Measurements from ENCODE around the gene AP4B1. TPM values are rescaled to one million over a fixed set of nuclear protein-coding genes. Genes with fewer than 3 reads are reported as not detected.

The AP4B1 gene
- total RNA-seq, 3 donors from 2014 or later: 32.2 to 36.3 (median 32.3) TPM

DNA sequence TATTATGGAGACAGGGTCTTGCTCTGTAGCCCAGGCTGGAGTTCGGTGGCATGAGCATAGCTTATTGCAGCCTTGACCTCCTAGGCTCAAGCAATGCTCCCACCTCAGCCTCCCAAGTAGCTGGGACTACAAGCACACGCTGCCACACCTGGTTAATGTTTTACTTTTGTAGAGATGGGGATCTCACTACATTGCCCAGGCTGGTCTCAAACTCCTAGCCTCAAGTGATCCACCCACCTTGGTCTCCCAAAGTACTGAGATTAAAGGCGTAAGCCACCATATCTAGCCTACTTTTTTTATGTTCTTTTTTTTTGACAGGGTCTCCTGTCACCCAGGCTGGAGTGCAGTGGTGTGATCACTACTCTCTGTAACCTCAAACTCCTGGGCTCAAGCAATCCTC lies 11.3 kb downstream of the AP4B1 start:
- Mint-ChIP-seq H3K9me3 (no peaks in the 10 kb centered on the region), H3K4me3 (no peak overlapping the region), H3K36me3 (ENCODE audit: insufficient read depth) (peaks cover 27% of the 10 kb centered on the region), H3K27me3 (ENCODE audit: low read depth) (no peaks in the 10 kb centered on the region), H3K4me1 (ENCODE audit: low read depth) (peaks cover 12% of the 10 kb centered on the region)
- ATAC-seq: no peak
- no peak for DNase-seq

DNA sequence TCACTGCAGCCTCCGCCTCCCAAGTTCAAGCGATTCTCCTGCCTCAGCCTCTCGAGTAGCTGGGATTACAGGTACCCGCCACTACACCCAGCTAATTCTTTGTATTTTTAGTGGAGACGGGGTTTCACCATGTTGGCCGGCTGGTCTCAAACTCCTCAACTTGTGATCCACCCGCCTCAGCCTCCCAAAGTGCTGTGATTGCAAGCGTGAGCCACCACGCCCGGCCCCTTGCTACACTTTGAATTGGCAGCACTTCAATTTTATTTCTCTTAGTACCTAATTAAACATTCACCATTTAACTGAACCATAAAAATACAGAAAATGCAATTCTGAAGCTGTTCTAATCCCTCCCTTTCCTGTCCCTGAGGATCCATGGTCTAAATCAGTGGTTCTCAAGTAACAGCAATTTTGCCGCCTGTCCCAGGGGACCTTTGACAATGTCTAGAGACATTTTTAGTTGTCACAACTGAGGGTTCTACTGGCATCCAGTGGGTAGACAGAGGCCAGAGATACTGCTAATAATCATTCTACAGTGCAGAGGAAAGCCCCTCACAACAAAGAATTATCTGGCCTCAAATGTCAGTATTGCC lies 12.9 kb downstream of the AP4B1 start:
- no peaks in the 10 kb centered on the region for H3K9me3 Mint-ChIP-seq
- no peak for ATAC-seq
- no peak for DNase-seq
- H3K27me3 Mint-ChIP-seq (ENCODE audit: low read depth): no peaks in the 10 kb centered on the region
- peaks cover 24% of the 10 kb centered on the region for H3K36me3 Mint-ChIP-seq (ENCODE audit: insufficient read depth)
- H3K4me3 Mint-ChIP-seq: no peak overlapping the region
- H3K4me1 Mint-ChIP-seq (ENCODE audit: low read depth): peaks cover 19% of the 10 kb centered on the region

DNA sequence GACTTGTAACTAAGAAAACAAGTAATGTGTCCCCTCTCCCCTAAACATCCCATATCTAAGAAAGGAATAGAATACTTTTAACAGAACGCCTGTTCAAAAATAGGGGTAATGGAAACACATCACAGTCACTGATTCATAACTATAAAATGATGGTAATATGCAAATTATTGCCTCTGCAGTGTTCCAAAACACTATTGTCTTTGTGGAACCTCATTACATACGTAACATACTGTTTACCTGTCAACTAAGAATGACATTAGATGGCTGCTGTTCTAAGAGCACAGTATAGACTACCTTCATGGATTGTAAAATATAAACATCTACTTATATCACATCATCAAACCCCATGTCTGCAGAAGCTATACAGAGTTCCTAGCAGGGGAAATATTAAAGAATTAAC lies 13.8 kb downstream of the AP4B1 start:
- DNase-seq: no peak
- no peaks in the 10 kb centered on the region for H3K9me3 Mint-ChIP-seq
- H3K27me3 Mint-ChIP-seq (ENCODE audit: low read depth): no peaks in the 10 kb centered on the region
- peaks cover 15% of the 10 kb centered on the region for H3K36me3 Mint-ChIP-seq (ENCODE audit: insufficient read depth)
- no peak overlapping the region for H3K4me3 Mint-ChIP-seq
- H3K4me1 Mint-ChIP-seq (ENCODE audit: low read depth): peaks cover 25% of the 10 kb centered on the region
- ATAC-seq: no peak

DNA sequence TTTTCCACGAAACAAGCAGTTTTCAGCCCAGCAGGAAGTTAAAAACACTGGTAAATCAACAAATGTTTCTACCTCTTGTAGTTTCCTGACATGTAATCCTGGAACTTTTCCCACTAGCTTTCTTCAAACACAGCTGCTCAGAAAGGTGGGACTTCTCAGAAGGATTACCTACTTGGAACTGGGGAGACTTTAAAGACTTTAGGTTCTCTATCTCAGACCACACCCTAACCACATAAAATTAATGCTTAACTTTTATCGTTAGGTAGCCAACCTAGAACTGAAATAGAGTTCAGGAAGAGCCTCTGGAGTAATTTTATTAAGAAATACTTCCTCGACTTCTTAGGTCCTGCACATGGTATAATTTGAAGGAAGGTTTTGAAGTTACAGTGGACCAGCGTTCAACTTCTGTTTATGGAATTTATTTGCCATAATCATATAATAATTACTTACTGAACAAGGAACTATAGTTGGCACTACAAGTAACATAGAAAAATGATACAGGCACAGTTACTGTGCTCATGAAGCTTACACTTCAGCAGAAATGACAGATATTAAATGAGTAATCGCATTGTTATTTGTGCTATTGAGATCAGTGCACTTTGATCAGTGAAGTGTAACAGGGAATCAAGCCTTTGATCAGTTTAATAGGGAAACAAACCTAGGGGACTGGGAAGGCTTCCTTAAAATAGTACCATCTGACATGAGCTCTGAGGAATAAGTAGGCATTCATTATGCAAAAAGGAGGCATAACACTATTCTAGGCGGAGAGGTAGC lies 17.0 kb downstream of the AP4B1 start, which contains the start of gene BCL2L15:
Gene BCL2L15, minus strand, starts transcription at position 180 of the 774 bp plus-strand sequence. CDS start 206 bp downstream, outside the sequence.
- Mint-ChIP-seq H3K9me3 (no peaks in the 10 kb centered on the region), H3K36me3 (ENCODE audit: insufficient read depth) (peaks cover 8% of the 10 kb centered on the region), H3K27me3 (ENCODE audit: low read depth) (no peaks in the 10 kb centered on the region), H3K4me1 (ENCODE audit: low read depth) (peaks cover 30% of the 10 kb centered on the region), H3K4me3 (no peak within 1 kb of the TSS)
- ATAC-seq: no peak
- DNase-seq: no peak

DNA sequence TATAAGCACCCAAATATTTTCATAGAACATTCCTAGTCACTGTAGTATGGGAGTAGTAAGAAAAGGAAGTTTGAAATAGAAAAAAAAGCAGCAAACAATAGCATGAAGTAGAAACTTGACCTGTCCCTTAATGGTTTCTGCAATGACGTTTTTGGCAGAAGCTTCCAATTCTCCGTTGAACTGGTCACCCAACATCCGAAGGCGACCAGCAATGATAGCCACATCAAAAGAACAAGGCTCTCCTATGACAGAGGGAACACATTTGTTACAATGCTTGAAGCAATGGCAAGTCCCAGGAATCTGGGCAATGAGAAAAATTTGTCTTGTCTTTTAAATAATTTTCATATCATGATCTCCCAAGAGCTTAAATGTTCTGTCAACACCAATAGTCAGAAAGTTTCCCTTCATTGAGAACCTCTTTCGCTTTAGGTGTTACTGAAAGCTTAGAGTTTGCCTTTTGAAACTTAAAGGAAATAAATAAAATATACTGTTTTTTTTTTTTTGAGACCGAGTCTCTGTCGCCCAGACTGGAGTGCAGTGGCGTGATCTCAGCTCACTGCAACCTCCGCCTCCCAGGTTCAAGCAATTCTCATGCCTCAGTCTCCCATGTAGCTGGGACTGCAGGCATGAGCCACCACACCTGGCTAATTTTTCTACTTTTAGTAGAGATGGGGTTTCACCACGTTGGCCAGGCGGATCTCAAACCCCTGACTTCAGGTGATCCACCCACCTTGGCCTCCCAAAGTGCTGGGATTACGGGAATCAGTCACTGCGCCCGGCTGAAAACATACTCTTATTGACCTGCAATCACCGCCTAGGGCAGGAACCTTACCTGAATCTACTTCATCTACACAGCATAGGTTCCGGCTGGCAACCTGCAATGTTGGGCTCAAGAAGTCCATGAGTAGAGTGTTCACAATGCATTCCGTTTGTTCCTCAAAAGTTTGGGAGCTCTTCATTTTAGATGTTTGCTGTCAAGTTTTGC lies 17.9 kb downstream of the AP4B1 start:
- H3K36me3 Mint-ChIP-seq (ENCODE audit: insufficient read depth): peaks cover 6% of the 10 kb centered on the region
- ATAC-seq (no peak), DNase-seq (no peak)
- H3K27me3 Mint-ChIP-seq (ENCODE audit: low read depth): no peaks in the 10 kb centered on the region
- H3K4me1 Mint-ChIP-seq (ENCODE audit: low read depth): peaks cover 30% of the 10 kb centered on the region
- H3K9me3 Mint-ChIP-seq: no peaks in the 10 kb centered on the region
- H3K4me3 Mint-ChIP-seq: no peak overlapping the region

DNA sequence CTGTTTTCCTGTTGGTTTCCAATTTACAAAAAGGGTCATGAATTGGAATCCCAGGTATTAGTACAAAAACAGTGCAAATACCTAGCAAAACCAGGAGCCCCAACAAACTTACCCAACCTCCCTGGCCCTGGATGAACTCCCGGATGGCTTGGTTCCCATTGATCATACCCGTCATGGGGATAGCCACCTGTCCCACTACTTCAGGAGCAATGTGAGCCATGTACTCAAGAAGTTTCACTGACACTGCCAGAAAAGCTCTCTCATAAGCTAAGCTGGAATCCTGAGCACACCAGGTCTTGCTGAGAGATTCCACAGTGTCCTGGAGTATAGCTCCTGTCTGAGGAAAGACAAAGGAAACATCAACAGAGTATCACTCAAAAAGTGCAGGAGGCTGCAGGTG lies 22.9 kb downstream of the AP4B1 start:
- H3K9me3 Mint-ChIP-seq: no peaks in the 10 kb centered on the region
- DNase-seq (no peak), ATAC-seq (no peak)
- peaks cover 48% of the 10 kb centered on the region for H3K4me1 Mint-ChIP-seq (ENCODE audit: low read depth)
- H3K27me3 Mint-ChIP-seq (ENCODE audit: low read depth): no peaks in the 10 kb centered on the region
- no peak overlapping the region for H3K4me3 Mint-ChIP-seq
- no peaks in the 10 kb centered on the region for H3K36me3 Mint-ChIP-seq (ENCODE audit: insufficient read depth)

DNA sequence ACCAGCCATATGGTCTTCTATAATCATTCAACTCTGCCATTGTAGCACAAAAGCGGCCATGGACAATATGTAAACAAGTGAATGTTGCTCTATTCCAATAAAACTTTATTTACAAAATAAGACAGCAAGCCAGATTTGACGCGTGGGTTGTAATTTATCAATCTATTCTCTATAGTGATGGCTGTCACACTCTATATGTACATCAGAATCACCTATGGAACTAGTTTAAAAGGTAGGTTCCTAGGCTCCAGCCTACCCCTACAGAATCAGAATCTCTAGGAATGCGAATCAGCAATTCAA lies 24.9 kb downstream of the AP4B1 start:
- Mint-ChIP-seq H3K27me3 (ENCODE audit: low read depth) (no peaks in the 10 kb centered on the region), H3K9me3 (no peaks in the 10 kb centered on the region), H3K4me3 (no peak overlapping the region), H3K4me1 (ENCODE audit: low read depth) (peaks cover 58% of the 10 kb centered on the region), H3K36me3 (ENCODE audit: insufficient read depth) (no peaks in the 10 kb centered on the region)
- no peak for ATAC-seq
- no peak for DNase-seq

DNA sequence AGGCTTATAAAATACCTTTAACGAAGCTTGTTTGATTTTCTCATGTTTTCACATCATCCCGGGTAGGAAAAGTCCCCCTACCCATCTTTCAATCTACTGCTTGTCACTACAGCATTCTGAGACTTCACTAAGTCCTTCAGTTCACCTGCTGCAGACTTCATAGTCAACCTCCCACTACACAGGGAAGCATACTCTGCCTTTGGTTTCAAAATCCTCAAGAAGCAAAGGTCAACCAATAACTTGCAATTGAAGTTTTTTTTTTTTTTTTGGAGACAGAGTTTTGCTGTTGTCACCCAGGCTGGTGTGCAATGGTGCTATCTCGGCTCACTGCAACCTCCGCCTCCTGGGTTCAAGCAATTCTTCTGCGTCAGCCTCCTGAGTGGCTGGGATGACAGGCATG lies 28.4 kb downstream of the AP4B1 start:
- H3K9me3 Mint-ChIP-seq: peaks cover 3% of the 10 kb centered on the region
- H3K27me3 Mint-ChIP-seq (ENCODE audit: low read depth): no peaks in the 10 kb centered on the region
- H3K4me3 Mint-ChIP-seq: no peak overlapping the region
- ATAC-seq (no peak), DNase-seq (no peak)
- H3K4me1 Mint-ChIP-seq (ENCODE audit: low read depth): peaks cover 82% of the 10 kb centered on the region
- H3K36me3 Mint-ChIP-seq (ENCODE audit: insufficient read depth): no peaks in the 10 kb centered on the region

DNA sequence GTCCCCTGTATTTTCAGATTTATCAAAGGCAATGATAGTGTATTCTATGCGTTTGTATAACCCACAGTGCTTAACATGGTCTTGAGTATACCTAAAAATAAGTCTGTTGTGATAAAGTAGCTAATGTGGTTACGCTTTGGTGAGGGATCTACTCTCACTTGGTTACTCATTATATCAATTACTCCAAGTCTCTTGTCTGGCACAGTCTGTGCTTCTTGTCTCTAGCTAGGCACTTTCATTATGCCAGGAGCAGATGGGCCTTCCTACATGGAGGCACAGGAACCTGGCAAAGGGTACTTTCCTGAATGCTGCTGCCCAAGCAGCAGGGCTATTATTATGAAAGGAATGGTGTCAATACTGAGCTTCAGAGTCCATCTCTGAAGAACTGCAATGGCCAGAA lies 28.9 kb downstream of the AP4B1 start:
- no peak overlapping the region for H3K4me3 Mint-ChIP-seq
- ATAC-seq (no peak), DNase-seq (no peak)
- peaks cover 78% of the 10 kb centered on the region for H3K4me1 Mint-ChIP-seq (ENCODE audit: low read depth)
- H3K27me3 Mint-ChIP-seq (ENCODE audit: low read depth): no peaks in the 10 kb centered on the region
- no peaks in the 10 kb centered on the region for H3K36me3 Mint-ChIP-seq (ENCODE audit: insufficient read depth)
- peaks cover 3% of the 10 kb centered on the region for H3K9me3 Mint-ChIP-seq

DNA sequence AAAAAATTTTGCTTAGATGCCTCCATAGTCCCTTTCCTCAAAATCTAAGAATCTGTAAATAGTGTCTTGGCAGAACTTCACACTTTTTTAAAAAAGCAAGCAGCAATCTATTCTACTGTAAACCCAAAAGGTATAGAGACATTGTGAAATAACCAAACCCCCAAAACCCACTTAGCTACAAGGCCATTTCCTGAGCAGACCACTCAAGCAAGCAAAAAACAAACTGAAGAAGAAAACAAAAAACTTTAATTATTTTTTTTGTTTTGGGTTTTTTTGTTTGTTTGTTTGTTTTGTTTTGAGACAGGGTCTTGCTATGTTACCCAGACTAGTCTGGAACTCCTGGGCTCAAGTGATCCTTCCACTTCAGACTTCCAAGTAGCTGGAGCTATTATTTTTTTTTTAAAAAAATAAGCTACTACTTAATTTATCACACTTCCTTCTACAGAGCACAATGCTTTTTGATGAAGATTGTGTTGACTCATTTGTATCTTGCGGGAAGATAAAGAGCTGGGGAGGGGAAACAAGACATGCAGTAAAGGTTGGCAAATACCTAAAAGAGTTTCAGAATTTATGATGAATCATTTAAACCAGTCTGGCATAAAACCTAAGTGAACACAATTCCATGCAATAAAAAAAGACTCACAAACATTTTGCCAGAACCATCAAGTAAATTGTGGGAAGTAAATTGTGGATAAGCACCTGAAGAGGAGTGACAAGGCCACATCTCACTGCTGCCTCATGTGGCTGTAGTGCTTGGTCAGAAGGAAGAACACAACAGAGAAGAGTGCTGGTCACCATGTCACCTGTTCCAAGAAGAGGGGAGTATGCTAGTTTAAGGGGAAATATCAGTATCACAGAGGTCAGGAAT lies 30.4 kb downstream of the AP4B1 start:
- ATAC-seq (peak; percentile 66 to 68), DNase-seq (no peak)
- Mint-ChIP-seq H3K4me3 (peak overlapping the region; percentile 33), H3K36me3 (ENCODE audit: insufficient read depth) (peaks cover 2% of the 10 kb centered on the region), H3K27me3 (ENCODE audit: low read depth) (no peaks in the 10 kb centered on the region), H3K9me3 (peaks cover 3% of the 10 kb centered on the region), H3K4me1 (ENCODE audit: low read depth) (peaks cover 75% of the 10 kb centered on the region)

DNA sequence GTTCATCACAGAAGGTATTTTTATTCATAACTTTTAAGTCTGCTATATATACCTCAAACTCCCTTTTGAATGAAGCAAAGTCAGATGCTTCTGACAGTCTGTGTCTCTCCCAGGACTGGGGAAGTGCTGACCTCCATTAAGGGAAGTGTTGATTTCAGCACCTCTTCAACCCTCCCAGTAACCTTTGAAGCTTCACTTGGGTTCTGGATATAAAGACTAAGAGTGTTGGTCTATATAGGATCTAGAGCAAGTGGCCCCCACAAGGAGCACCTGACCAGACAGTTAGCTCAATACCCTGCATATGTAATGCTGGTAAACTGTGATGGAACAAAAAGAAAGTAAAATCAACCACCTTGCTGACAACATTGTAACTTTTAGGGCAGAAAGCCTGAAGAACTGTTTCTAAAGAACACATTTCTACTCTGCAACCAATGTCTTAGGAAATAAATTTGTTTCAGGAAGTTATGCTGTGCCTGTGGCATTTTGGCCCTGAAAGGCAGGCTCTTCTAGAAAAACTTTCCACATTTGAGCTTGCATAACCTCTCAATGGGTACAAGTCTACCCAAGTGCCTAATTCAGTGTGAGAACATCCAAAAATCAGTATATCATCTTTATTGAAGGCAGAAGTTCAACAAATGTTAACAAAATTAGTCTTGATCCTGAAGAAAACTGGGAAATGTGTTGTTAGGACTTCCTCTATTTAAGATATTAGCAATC lies 32.2 kb downstream of the AP4B1 start:
- Mint-ChIP-seq H3K9me3 (peaks cover 3% of the 10 kb centered on the region), H3K4me3 (peak overlapping the region; percentile 90), H3K36me3 (ENCODE audit: insufficient read depth) (peaks cover 11% of the 10 kb centered on the region), H3K4me1 (ENCODE audit: low read depth) (peaks cover 78% of the 10 kb centered on the region), H3K27me3 (ENCODE audit: low read depth) (no peaks in the 10 kb centered on the region)
- ATAC-seq (no peak), DNase-seq (no peak)

DNA sequence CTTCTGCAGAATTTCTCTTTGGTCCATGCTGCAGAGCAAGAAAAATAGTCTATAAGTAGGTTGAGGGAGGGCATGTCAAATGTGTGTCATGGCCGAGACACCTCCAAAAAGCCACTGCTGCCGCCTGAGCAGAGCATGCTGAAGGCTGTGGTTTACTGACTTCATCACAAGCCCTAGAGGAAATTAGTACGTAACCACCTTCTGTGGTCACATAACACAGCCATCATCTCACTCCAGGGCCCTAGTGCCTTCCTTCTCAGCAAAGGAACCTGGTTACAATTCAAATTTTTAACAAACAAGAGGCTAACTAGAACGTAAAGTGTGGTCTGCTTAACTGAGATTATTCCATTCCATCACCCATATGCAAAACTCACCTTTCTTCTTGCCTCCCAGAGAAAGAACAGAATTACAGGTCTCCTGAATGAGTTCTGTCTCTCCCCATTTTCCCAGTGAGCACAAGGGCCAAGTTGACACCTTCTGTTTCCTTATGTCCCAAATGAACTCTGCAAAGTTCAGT lies 32.9 kb downstream of the AP4B1 start, which contains the start of gene PTPN22:
Gene PTPN22, minus strand, starts transcription at position 116 of the 517 bp plus-strand sequence.
- DNase-seq: peak; percentile 73
- peak; percentile 91 to 92 for ATAC-seq
- Mint-ChIP-seq H3K4me3 (peak within 1 kb of the TSS; percentile 90), H3K36me3 (ENCODE audit: insufficient read depth) (peaks cover 13% of the 10 kb centered on the region), H3K27me3 (ENCODE audit: low read depth) (no peaks in the 10 kb centered on the region), H3K9me3 (peaks cover 3% of the 10 kb centered on the region), H3K4me1 (ENCODE audit: low read depth) (peaks cover 79% of the 10 kb centered on the region)

DNA sequence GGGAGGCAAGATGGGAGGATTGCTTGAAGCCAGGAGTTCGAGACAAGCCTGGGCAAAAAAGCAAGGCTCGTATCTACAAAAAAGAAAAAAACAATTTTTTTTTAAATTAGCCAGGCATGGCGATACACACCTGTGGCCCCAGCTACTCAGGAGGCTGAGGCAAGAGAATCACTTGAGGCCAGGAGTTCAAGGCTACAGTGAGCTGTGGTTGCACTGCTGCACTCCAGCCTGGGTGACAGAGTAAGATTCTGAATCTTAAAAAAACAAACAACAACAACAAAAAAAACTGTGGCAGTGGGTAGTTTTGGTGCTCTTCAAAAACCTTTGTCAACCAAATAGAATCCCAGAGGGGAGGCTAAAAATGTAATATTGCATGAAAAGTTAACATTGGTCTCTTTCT lies 33.8 kb downstream of the AP4B1 start:
- DNase-seq: no peak
- H3K27me3 Mint-ChIP-seq (ENCODE audit: low read depth): no peaks in the 10 kb centered on the region
- H3K4me1 Mint-ChIP-seq (ENCODE audit: low read depth): peaks cover 78% of the 10 kb centered on the region
- H3K36me3 Mint-ChIP-seq (ENCODE audit: insufficient read depth): peaks cover 16% of the 10 kb centered on the region
- H3K4me3 Mint-ChIP-seq: peak overlapping the region; percentile 90
- no peak for ATAC-seq
- H3K9me3 Mint-ChIP-seq: peaks cover 3% of the 10 kb centered on the region

Measured in activated T-cell treated with anti-CD3 and anti-CD28 coated beads, Interleukin-2, amount 50 U/mL, for 4 hours (primary cell).